Measurements from ENCODE around the gene WNT5B. TPM values are rescaled to one million over a fixed set of nuclear protein-coding genes. Genes with fewer than 3 reads are reported as not detected.
"Not testable (repeated sequence)": the region's sequence is repeated elsewhere in the genome, so short reads cannot be mapped to it uniquely, and the experiment has no call there.

The WNT5B gene
- total RNA-seq, 1 donor from 2014 or later: 8.9 TPM

GRCh38 chr12:1692895-1693610, 64.0 kb downstream of the WNT5B start:
- no peak for TF ChIP-seq CTCF (IDR thresholded peaks at IDR 0.05; ENCODE audit: unreplicated experiment)
- Mint-ChIP-seq H3K27ac (no peak overlapping the region), H3K4me3 (ENCODE audit: low read depth) (peak overlapping the region; percentile 40), H3K4me1 (ENCODE audit: low read depth) (peaks cover 44% of the 10 kb centered on the region), H3K27me3 (no peaks in the 10 kb centered on the region), H3K36me3 (ENCODE audit: insufficient read depth) (peaks cover 4% of the 10 kb centered on the region), H3K9me3 (ENCODE audit: low read depth) (no peaks in the 10 kb centered on the region)
- no peak for DNase-seq (ENCODE audit: low spot score, unreplicated experiment)

- H3K4me1 Mint-ChIP-seq (ENCODE audit: low read depth): peaks cover 55% of the 10 kb centered on the region
- H3K27me3 Mint-ChIP-seq; H3K27ac Mint-ChIP-seq; H3K4me3 Mint-ChIP-seq (ENCODE audit: low read depth); DNase-seq (ENCODE audit: low spot score, unreplicated experiment); H3K36me3 Mint-ChIP-seq (ENCODE audit: insufficient read depth); H3K9me3 Mint-ChIP-seq (ENCODE audit: low read depth): not testable (repeated sequence)
These were observed 66.1 kb downstream of the WNT5B start for GRCh38 chr12:1695097-1695496.

- Mint-ChIP-seq H3K4me1 (ENCODE audit: low read depth) (peaks cover 54% of the 10 kb centered on the region), H3K27me3 (no peaks in the 10 kb centered on the region), H3K9me3 (ENCODE audit: low read depth) (no peaks in the 10 kb centered on the region), H3K36me3 (ENCODE audit: insufficient read depth) (peaks cover 11% of the 10 kb centered on the region), H3K4me3 (ENCODE audit: low read depth) (no peak overlapping the region), H3K27ac (peak overlapping the region; percentile 6)
- TF ChIP-seq CTCF (IDR thresholded peaks at IDR 0.05; ENCODE audit: unreplicated experiment): no peak
- DNase-seq (ENCODE audit: low spot score, unreplicated experiment): no peak
These were observed 67.0 kb downstream of the WNT5B start for GRCh38 chr12:1695886-1696670.

GRCh38 chr12:1696800-1697199, 67.8 kb downstream of the WNT5B start:
- Mint-ChIP-seq H3K36me3 (ENCODE audit: insufficient read depth) (peaks cover 11% of the 10 kb centered on the region), H3K4me1 (ENCODE audit: low read depth) (peaks cover 51% of the 10 kb centered on the region), H3K4me3 (ENCODE audit: low read depth) (no peak overlapping the region), H3K27me3 (no peaks in the 10 kb centered on the region), H3K9me3 (ENCODE audit: low read depth) (no peaks in the 10 kb centered on the region), H3K27ac (peak overlapping the region; percentile 6)
- no peak for DNase-seq (ENCODE audit: low spot score, unreplicated experiment)
- TF ChIP-seq CTCF (IDR thresholded peaks at IDR 0.05; ENCODE audit: unreplicated experiment): no peak

Small RNAs within 50 kb of the gene (microRNA-seq; reads per million reads assigned to microRNA genes)
- gene MIR3649 (ENCODE audit: borderline number of aligned reads, unreplicated experiment): not detected

Other genes with a start within 250 kb of the WNT5B start
- gene FBXL14, start 34.6 kb upstream of the WNT5B start, total RNA-seq: 33.9 and 37.7 TPM in 2 replicates
- 83.6 and 85.4 TPM in 2 replicates for gene ADIPOR2, start 61.8 kb downstream of the WNT5B start, total RNA-seq
- gene LRTM2, start 191.3 kb downstream of the WNT5B start, total RNA-seq: 0.48 and 0.53 TPM in 2 replicates